WTC11 (cell line): ENCODE measurements around the gene LIPH. TPM values are rescaled to one million over a fixed set of nuclear protein-coding genes. Genes with fewer than 3 reads are reported as not detected.

Experiments
- ATAC-seq: fragments of 200-7000 bp; cut with Tn5 transposase; 2 replicates; pipeline ENCODE4 v1.10.0; 2021; ENCODE audit warnings: mild to moderate bottlenecking, moderate library complexity
- CTCF ChIA-PET: fragments of 300-600 bp; sonication (Branson Sonifier 250); formaldehyde crosslinking; loops from one replicate; lab custom pipeline; 2021; ENCODE audit warnings: antibody characterized with exemption; lab: Charles Lee
- POLR2A ChIA-PET: fragments of 350-600 bp; sonication (Branson Sonifier 250); formaldehyde crosslinking; loops from one replicate; lab custom pipeline; 2021; ENCODE audit warnings: antibody characterized with exemption; lab: Charles Lee
- DNase-seq: peaks from one replicate; pipeline ENCODE4 v3.0.0; 2021; ENCODE audit warnings: low spot score
- H3K27ac Mint-ChIP-seq: 2 replicates; pipeline ENCODE4 v1.8.0; 2021; ENCODE audit warnings: mixed read lengths
- H3K27me3 Mint-ChIP-seq: 2 replicates; pipeline ENCODE4 v1.8.0; 2021; ENCODE audit warnings: low read depth, mild to moderate bottlenecking, moderate library complexity, mixed read lengths
- H3K36me3 Mint-ChIP-seq: 2 replicates; pipeline ENCODE4 v1.8.0; 2021; ENCODE audit warnings: mixed read lengths
- H3K4me1 Mint-ChIP-seq: 2 replicates; pipeline ENCODE4 v1.8.0; 2022; ENCODE audit warnings: mixed read lengths
- H3K4me3 Mint-ChIP-seq: 2 replicates; pipeline ENCODE4 v1.8.0; 2021; ENCODE audit warnings: mild to moderate bottlenecking, moderate library complexity, mixed read lengths
- H3K9me3 Mint-ChIP-seq: 2 replicates; pipeline ENCODE4 v1.8.0; 2021; ENCODE audit warnings: mixed read lengths
- ELF4 ChIP-seq: sonication (generic); formaldehyde crosslinking; IDR thresholded peaks from 2 replicates; pipeline ENCODE4 v1.8.1; 2022; ENCODE audit warnings: low read depth, mild to moderate bottlenecking, moderate library complexity, missing genetic modification reagents
- ETV6 ChIP-seq: sonication (generic); formaldehyde crosslinking; IDR thresholded peaks from 2 replicates; pipeline ENCODE4 v1.8.1; 2022; ENCODE audit warnings: mild to moderate bottlenecking, missing genetic modification reagents
- FOXK1 ChIP-seq: sonication (generic); formaldehyde crosslinking; IDR thresholded peaks from 2 replicates; pipeline ENCODE4 v1.8.0; 2022; ENCODE audit warnings: mild to moderate bottlenecking, moderate library complexity, missing genetic modification reagents
- GABPB1 ChIP-seq: sonication (generic); formaldehyde crosslinking; IDR thresholded peaks from 2 replicates; pipeline ENCODE4 v1.8.1; 2023; ENCODE audit warnings: mild to moderate bottlenecking, missing genetic modification reagents
- NFE2L1 ChIP-seq: sonication (generic); formaldehyde crosslinking; IDR thresholded peaks from 2 replicates; pipeline ENCODE4 v1.8.1; 2023; ENCODE audit warnings: missing genetic modification reagents
- SMAD3 ChIP-seq: sonication (generic); formaldehyde crosslinking; IDR thresholded peaks from 2 replicates; pipeline ENCODE4 v1.8.0; 2022; ENCODE audit warnings: missing genetic modification reagents, mild to moderate bottlenecking, borderline replicate concordance
- SOX15 ChIP-seq: fragments of 250-450 bp; sonication (Bioruptor Pico); IDR thresholded peaks from 2 replicates; pipeline ENCODE4 v1.9.0; 2021; ENCODE audit warnings: mild to moderate bottlenecking
- SP1 ChIP-seq: sonication (generic); formaldehyde crosslinking; conservative IDR thresholded peaks from 2 replicates; pipeline ENCODE4 v1.8.1; 2022; ENCODE audit warnings: missing genetic modification reagents
- TCF7 ChIP-seq: sonication (generic); formaldehyde crosslinking; IDR thresholded peaks from 2 replicates; pipeline ENCODE4 v1.8.0; 2022; ENCODE audit warnings: mild to moderate bottlenecking, low read depth, missing genetic modification reagents, moderate library complexity
- TEAD4 ChIP-seq: sonication (generic); formaldehyde crosslinking; IDR thresholded peaks from 2 replicates; pipeline ENCODE4 v1.8.0; 2022; ENCODE audit warnings: mild to moderate bottlenecking, missing genetic modification reagents
- ZNF121 ChIP-seq: sonication (generic); formaldehyde crosslinking; IDR thresholded peaks from 2 replicates; pipeline ENCODE4 v1.8.0; 2023; ENCODE audit warnings: missing genetic modification reagents
- ZNF396 ChIP-seq: fragments of 250-450 bp; sonication (Bioruptor Pico); IDR thresholded peaks from 2 replicates; pipeline ENCODE4 v1.8.0; 2021; ENCODE audit warnings: mild to moderate bottlenecking, moderate library complexity, borderline replicate concordance
- ZNF423 ChIP-seq: fragments of 250-450 bp; sonication (Bioruptor Pico); IDR thresholded peaks from 2 replicates; pipeline ENCODE4 v2.1.2; 2022; ENCODE audit warnings: mild to moderate bottlenecking, moderate library complexity
- total RNA-seq: library from RNA; stranded (reverse); gene quantifications from 3 replicates; pipeline ENCODE4 v1.2.3, GENCODE V29; 2021
- TF ChIP-seq, protein P1 (sequence below): sonication (generic); formaldehyde crosslinking; IDR thresholded peaks from 2 replicates; pipeline ENCODE4 v1.8.0; 2022; ENCODE audit warnings: mild to moderate bottlenecking, missing genetic modification reagents
- TF ChIP-seq, protein P2 (sequence below): sonication (generic); formaldehyde crosslinking; IDR thresholded peaks from 2 replicates; pipeline ENCODE4 v1.8.0; 2023; ENCODE audit warnings: mild to moderate bottlenecking, missing genetic modification reagents
- TF ChIP-seq, protein P3 (sequence below): sonication (generic); formaldehyde crosslinking; IDR thresholded peaks from 2 replicates; pipeline ENCODE4 v1.8.1; 2022; ENCODE audit warnings: mild to moderate bottlenecking, missing genetic modification reagents, moderate library complexity, borderline replicate concordance
- TF ChIP-seq, protein P4 (sequence below): sonication (generic); formaldehyde crosslinking; IDR thresholded peaks from 2 replicates; pipeline ENCODE4 v1.8.1; 2022; ENCODE audit warnings: missing genetic modification reagents, borderline replicate concordance
- TF ChIP-seq, protein P5 (sequence below): sonication (generic); formaldehyde crosslinking; IDR thresholded peaks from 2 replicates; pipeline ENCODE4 v1.8.1; 2023; ENCODE audit warnings: mild to moderate bottlenecking, missing genetic modification reagents, moderate library complexity
- TF ChIP-seq, protein P6 (sequence below): sonication (generic); formaldehyde crosslinking; IDR thresholded peaks from 2 replicates; pipeline ENCODE4 v1.8.1; 2022; ENCODE audit warnings: low read depth, mild to moderate bottlenecking, moderate library complexity, missing genetic modification reagents, borderline replicate concordance
- TF ChIP-seq, protein P7 (sequence below): fragments of 250-450 bp; sonication (Bioruptor Pico); IDR thresholded peaks from 2 replicates; pipeline ENCODE4 v2.1.2; 2022; ENCODE audit warnings: mild to moderate bottlenecking, moderate library complexity
- TF ChIP-seq, protein P8 (sequence below): sonication (generic); formaldehyde crosslinking; IDR thresholded peaks from 2 replicates; pipeline ENCODE4 v1.8.1; 2023; ENCODE audit warnings: mild to moderate bottlenecking, missing genetic modification reagents

Gene LIPH
- total RNA-seq, 1 experiment from 2014 or later: 0.07 TPM

DNA sequence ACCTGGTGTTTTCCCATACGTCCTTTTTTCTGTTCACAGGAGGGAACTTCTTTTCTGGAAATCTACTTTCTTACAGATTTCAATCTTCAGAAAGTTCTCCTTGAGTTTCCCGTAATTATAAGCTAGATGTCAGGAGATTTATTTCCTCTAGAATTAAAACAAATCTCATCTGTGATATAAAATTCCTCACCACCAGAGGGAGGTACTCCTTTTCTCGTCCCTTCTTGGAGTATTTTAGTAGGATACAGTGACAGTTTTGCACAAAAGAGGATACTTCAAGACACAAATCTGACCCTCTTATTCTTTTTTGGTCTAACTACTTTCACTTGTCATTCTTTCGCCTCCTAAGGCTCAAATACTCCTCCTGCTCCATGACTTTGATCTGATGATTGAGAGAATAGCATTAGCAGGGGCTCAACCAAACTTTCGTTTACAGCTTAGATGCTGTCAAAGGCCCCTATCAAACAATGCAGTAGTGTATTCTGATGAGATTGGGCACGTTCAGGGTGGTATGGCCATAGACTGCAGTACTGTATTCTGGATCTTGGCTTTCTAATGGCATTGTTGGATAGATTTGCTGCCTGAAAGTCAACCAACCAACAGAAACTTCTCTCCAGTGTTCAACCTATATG, 91.6 kb downstream of the LIPH start:
- no peaks in the 10 kb centered on the region for H3K4me1 Mint-ChIP-seq
- POLR2A ChIA-PET: no interaction called here
- CTCF ChIA-PET: interaction anchor here (0.7 to 2.5 kb wide), 17 partner anchors 9 to 285 kb away, joined by 3 to 25 read pairs (median 3); partner anchors contain the start of genes LIPH and TMEM41A

DNA sequence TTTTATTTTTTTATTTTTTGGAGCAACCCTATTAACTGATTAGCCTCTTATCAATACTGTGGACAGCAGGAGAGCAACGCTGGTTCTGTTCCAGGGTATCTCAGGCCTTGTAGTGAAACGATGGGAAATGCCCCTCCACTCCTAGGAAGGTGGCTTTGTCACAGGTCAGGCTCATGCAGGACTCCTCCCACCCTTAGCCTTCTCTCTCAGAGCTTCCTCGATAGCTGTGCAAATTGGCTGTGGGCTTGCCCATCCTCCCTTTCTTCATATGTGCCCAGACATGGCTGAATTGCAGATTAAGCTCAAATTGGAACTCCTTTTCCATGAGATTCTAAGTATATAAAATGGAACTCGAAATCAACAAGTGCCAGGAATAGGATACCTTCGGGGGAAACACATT, 92.1 kb downstream of the LIPH start:
- Mint-ChIP-seq H3K36me3 (no peaks in the 10 kb centered on the region), H3K27ac (no peak overlapping the region), H3K27me3 (no peaks in the 10 kb centered on the region), H3K4me3 (no peak overlapping the region), H3K4me1 (no peaks in the 10 kb centered on the region), H3K9me3 (peaks cover 7% of the 10 kb centered on the region)
- ChIA-PET POLR2A (no interaction called here), CTCF (interaction anchor here (0.7 to 2.5 kb wide), 15 partner anchors 10 to 286 kb away, joined by 3 to 25 read pairs (median 3); partner anchors contain the start of genes LIPH and TMEM41A)
- no peak for DNase-seq
- no peak for ATAC-seq
- no peak for TF ChIP-seq ETV6 (CRISPR knock-in tag)
- TF ChIP-seq, protein P1, sequence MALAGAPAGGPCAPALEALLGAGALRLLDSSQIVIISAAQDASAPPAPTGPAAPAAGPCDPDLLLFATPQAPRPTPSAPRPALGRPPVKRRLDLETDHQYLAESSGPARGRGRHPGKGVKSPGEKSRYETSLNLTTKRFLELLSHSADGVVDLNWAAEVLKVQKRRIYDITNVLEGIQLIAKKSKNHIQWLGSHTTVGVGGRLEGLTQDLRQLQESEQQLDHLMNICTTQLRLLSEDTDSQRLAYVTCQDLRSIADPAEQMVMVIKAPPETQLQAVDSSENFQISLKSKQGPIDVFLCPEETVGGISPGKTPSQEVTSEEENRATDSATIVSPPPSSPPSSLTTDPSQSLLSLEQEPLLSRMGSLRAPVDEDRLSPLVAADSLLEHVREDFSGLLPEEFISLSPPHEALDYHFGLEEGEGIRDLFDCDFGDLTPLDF (CRISPR knock-in tag): no peak
- no peak for TF ChIP-seq FOXK1 (CRISPR knock-in tag)
- TF ChIP-seq, protein P2, sequence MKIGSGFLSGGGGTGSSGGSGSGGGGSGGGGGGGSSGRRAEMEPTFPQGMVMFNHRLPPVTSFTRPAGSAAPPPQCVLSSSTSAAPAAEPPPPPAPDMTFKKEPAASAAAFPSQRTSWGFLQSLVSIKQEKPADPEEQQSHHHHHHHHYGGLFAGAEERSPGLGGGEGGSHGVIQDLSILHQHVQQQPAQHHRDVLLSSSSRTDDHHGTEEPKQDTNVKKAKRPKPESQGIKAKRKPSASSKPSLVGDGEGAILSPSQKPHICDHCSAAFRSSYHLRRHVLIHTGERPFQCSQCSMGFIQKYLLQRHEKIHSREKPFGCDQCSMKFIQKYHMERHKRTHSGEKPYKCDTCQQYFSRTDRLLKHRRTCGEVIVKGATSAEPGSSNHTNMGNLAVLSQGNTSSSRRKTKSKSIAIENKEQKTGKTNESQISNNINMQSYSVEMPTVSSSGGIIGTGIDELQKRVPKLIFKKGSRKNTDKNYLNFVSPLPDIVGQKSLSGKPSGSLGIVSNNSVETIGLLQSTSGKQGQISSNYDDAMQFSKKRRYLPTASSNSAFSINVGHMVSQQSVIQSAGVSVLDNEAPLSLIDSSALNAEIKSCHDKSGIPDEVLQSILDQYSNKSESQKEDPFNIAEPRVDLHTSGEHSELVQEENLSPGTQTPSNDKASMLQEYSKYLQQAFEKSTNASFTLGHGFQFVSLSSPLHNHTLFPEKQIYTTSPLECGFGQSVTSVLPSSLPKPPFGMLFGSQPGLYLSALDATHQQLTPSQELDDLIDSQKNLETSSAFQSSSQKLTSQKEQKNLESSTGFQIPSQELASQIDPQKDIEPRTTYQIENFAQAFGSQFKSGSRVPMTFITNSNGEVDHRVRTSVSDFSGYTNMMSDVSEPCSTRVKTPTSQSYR (CRISPR knock-in tag): no peak
- TF ChIP-seq, protein P3, sequence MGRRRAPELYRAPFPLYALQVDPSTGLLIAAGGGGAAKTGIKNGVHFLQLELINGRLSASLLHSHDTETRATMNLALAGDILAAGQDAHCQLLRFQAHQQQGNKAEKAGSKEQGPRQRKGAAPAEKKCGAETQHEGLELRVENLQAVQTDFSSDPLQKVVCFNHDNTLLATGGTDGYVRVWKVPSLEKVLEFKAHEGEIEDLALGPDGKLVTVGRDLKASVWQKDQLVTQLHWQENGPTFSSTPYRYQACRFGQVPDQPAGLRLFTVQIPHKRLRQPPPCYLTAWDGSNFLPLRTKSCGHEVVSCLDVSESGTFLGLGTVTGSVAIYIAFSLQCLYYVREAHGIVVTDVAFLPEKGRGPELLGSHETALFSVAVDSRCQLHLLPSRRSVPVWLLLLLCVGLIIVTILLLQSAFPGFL (CRISPR knock-in tag): no peak
- TF ChIP-seq TEAD4 (CRISPR knock-in tag): no peak
- TF ChIP-seq ZNF121: no peak
- TF ChIP-seq GABPB1 (CRISPR knock-in tag): no peak
- TF ChIP-seq SOX15 (CRISPR knock-in tag): no peak
- TF ChIP-seq NFE2L1 (CRISPR knock-in tag): no peak
- TF ChIP-seq, protein P4, sequence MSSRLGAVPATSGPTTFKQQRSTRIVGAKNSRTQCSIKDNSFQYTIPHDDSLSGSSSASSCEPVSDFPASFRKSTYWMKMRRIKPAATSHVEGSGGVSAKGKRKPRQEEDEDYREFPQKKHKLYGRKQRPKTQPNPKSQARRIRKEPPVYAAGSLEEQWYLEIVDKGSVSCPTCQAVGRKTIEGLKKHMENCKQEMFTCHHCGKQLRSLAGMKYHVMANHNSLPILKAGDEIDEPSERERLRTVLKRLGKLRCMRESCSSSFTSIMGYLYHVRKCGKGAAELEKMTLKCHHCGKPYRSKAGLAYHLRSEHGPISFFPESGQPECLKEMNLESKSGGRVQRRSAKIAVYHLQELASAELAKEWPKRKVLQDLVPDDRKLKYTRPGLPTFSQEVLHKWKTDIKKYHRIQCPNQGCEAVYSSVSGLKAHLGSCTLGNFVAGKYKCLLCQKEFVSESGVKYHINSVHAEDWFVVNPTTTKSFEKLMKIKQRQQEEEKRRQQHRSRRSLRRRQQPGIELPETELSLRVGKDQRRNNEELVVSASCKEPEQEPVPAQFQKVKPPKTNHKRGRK (CRISPR knock-in tag): no peak
- no peak for TF ChIP-seq SP1
- no peak for TF ChIP-seq ELF4 (CRISPR knock-in tag)

More for the DNA sequence above, 91.6 kb downstream of the LIPH start:
- ATAC-seq (peak; percentile 30; the same call in 1 of the 2 replicates), DNase-seq (no peak)
- H3K4me3 Mint-ChIP-seq: no peak overlapping the region
- H3K27me3 Mint-ChIP-seq: no peaks in the 10 kb centered on the region
- H3K9me3 Mint-ChIP-seq: peaks cover 7% of the 10 kb centered on the region
- no peaks in the 10 kb centered on the region for H3K36me3 Mint-ChIP-seq
- TF ChIP-seq, protein P5, sequence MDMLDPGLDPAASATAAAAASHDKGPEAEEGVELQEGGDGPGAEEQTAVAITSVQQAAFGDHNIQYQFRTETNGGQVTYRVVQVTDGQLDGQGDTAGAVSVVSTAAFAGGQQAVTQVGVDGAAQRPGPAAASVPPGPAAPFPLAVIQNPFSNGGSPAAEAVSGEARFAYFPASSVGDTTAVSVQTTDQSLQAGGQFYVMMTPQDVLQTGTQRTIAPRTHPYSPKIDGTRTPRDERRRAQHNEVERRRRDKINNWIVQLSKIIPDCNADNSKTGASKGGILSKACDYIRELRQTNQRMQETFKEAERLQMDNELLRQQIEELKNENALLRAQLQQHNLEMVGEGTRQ (CRISPR knock-in tag): no peak
- TF ChIP-seq, protein P3 (CRISPR knock-in tag): no peak
- TF ChIP-seq, protein P6, sequence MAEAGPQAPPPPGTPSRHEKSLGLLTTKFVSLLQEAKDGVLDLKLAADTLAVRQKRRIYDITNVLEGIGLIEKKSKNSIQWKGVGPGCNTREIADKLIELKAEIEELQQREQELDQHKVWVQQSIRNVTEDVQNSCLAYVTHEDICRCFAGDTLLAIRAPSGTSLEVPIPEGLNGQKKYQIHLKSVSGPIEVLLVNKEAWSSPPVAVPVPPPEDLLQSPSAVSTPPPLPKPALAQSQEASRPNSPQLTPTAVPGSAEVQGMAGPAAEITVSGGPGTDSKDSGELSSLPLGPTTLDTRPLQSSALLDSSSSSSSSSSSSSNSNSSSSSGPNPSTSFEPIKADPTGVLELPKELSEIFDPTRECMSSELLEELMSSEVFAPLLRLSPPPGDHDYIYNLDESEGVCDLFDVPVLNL (CRISPR knock-in tag): no peak
- TF ChIP-seq GABPB1 (CRISPR knock-in tag): no peak
- TF ChIP-seq, protein P7, sequence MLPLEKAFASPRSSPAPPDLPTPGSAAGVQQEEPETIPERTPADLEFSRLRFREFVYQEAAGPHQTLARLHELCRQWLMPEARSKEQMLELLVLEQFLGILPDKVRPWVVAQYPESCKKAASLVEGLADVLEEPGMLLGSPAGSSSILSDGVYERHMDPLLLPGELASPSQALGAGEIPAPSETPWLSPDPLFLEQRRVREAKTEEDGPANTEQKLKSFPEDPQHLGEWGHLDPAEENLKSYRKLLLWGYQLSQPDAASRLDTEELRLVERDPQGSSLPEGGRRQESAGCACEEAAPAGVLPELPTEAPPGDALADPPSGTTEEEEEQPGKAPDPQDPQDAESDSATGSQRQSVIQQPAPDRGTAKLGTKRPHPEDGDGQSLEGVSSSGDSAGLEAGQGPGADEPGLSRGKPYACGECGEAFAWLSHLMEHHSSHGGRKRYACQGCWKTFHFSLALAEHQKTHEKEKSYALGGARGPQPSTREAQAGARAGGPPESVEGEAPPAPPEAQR (CRISPR knock-in tag): no peak
- TF ChIP-seq, protein P8, sequence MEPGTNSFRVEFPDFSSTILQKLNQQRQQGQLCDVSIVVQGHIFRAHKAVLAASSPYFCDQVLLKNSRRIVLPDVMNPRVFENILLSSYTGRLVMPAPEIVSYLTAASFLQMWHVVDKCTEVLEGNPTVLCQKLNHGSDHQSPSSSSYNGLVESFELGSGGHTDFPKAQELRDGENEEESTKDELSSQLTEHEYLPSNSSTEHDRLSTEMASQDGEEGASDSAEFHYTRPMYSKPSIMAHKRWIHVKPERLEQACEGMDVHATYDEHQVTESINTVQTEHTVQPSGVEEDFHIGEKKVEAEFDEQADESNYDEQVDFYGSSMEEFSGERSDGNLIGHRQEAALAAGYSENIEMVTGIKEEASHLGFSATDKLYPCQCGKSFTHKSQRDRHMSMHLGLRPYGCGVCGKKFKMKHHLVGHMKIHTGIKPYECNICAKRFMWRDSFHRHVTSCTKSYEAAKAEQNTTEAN: no peak
- TF ChIP-seq ZNF423 (CRISPR knock-in tag): no peak
- TF ChIP-seq SMAD3 (CRISPR knock-in tag): no peak
- no peak for TF ChIP-seq ZNF396 (CRISPR knock-in tag)
- no peak for TF ChIP-seq TCF7
- TF ChIP-seq ELF4 (CRISPR knock-in tag): no peak
- no peak overlapping the region for H3K27ac Mint-ChIP-seq
